SK-N-SH (cell line): ENCODE measurements around the gene OBSCN. TPM values are rescaled to one million over a fixed set of nuclear protein-coding genes. Genes with fewer than 3 reads are reported as not detected.

Experiments used
- CTCF ChIA-PET: fragments of 300-600, 350-600 bp; formaldehyde crosslinking; extraction: SDS; loops from one replicate; lab custom pipeline; 2021; lab: Yijun Ruan, JAX
- POLR2A ChIA-PET: fragments of 350-600 bp; sonication (Branson Sonifier 250); formaldehyde crosslinking; extraction: SDS; loops from one replicate; lab custom pipeline; 2020; ENCODE audit warnings: antibody characterized with exemption, inconsistent platforms; lab: Yijun Ruan, JAX
- DNase-seq: peaks from one replicate; pipeline ENCODE4 v3.0.0; 2012
- H2AFZ ChIP-seq: fragments of 200-600 bp; sonication (generic); 2 replicates; pipeline ENCODE4 v1.8.1; 2016; ENCODE audit warnings: antibody characterized with exemption, mild to moderate bottlenecking, low read depth
- H3F3A ChIP-seq: fragments of 200-600 bp; sonication (generic); replicated peaks from 2 replicates; pipeline ENCODE3; 2016; ENCODE audit warnings: antibody characterized with exemption, mild to moderate bottlenecking; ENCODE audit not compliant: insufficient read depth
- H3K27ac ChIP-seq, 2 experiments: fragments of 200-500 bp in 1 of 2; fragments of 200-600 bp in 1 of 2; sonication (Bioruptor generic) in 1 of 2; sonication (generic), shearing (Covaris generic) in 1 of 2; 2 replicates each; pipeline versions ENCODE4 v1.5.1 to v1.6.1; 2014 to 2016; ENCODE audit warnings: low read depth in 2 of 2, inconsistent platforms in 1 of 2, low read length in 1 of 2, mild to moderate bottlenecking in 1 of 2, mixed read lengths in 1 of 2
- H3K27me3 ChIP-seq: fragments of 200-600 bp; sonication (generic), shearing (Covaris generic); 2 replicates; pipeline ENCODE4 v1.6.1; 2016; ENCODE audit warnings: mixed run types; ENCODE audit not compliant: insufficient read depth
- H3K36me3 ChIP-seq, 2 experiments: fragments of 200-500 bp in 1 of 2; fragments of 200-600 bp in 1 of 2; sonication (Bioruptor generic) in 1 of 2; sonication (generic) in 1 of 2; replicated peaks in 1 of 2; 2 replicates each; pipeline versions ENCODE3 to v1.5.1; 2014 to 2016; ENCODE audit warnings: low read length in 1 of 2, mild to moderate bottlenecking in 1 of 2; ENCODE audit not compliant: insufficient read depth in 2 of 2, control insufficient read depth in 1 of 2
- H3K4me1 ChIP-seq, 2 experiments: fragments of 200-500 bp in 1 of 2; fragments of 200-600 bp in 1 of 2; sonication (Bioruptor generic) in 1 of 2; sonication (generic), shearing (Covaris generic) in 1 of 2; 2 replicates each; pipeline versions ENCODE4 v1.5.1 to v1.6.1; 2014 to 2016; ENCODE audit warnings: low read depth in 1 of 2, low read length in 1 of 2, mixed run types in 1 of 2; ENCODE audit not compliant: insufficient read depth in 2 of 2, control insufficient read depth in 1 of 2
- H3K4me2 ChIP-seq: fragments of 200-600 bp; sonication (generic), shearing (Covaris generic); 2 replicates; pipeline ENCODE4 v1.6.1; 2017; ENCODE audit warnings: mixed run types
- H3K4me3 ChIP-seq, 2 experiments: fragments of 200-500 bp in 1 of 2; fragments of 200-600 bp in 1 of 2; sonication (Bioruptor generic) in 1 of 2; sonication (generic), shearing (Covaris generic) in 1 of 2; 2 replicates each; pipeline versions ENCODE4 v1.5.1 to v1.8.1; 2014 to 2016; ENCODE audit warnings: low read depth in 2 of 2, inconsistent platforms in 1 of 2, low read length in 1 of 2, mild to moderate bottlenecking in 1 of 2, mixed read lengths in 1 of 2, moderate library complexity in 1 of 2
- H3K79me2 ChIP-seq: fragments of 200-600 bp; sonication (generic); 2 replicates; pipeline ENCODE4 v1.8.1; 2017; ENCODE audit warnings: mild to moderate bottlenecking; ENCODE audit not compliant: insufficient read depth
- H3K9ac ChIP-seq: fragments of 200-600 bp; sonication (generic); 2 replicates; pipeline ENCODE4 v1.6.1; 2017; ENCODE audit warnings: mixed run types
- H3K9me2 ChIP-seq: fragments of 200-600 bp; sonication (generic); 2 replicates; pipeline ENCODE4 v1.6.1; 2017; ENCODE audit warnings: mixed run types
- H3K9me3 ChIP-seq: fragments of 200-600 bp; sonication (generic); 2 replicates; pipeline ENCODE4 v1.6.1; 2017; ENCODE audit warnings: mixed run types, mild to moderate bottlenecking, moderate library complexity
- H4K20me1 ChIP-seq: fragments of 200-600 bp; sonication (generic); 2 replicates; pipeline ENCODE4 v1.6.1; 2017; ENCODE audit warnings: mild to moderate bottlenecking, mixed run types; ENCODE audit not compliant: insufficient read depth
- CHD2 ChIP-seq: fragments of 150-350 bp; IDR thresholded peaks from 2 replicates; pipeline ENCODE4 v1.6.1; 2018; ENCODE audit warnings: low read length; ENCODE audit not compliant: partially characterized antibody
- ELF1 ChIP-seq: IDR thresholded peaks from 2 replicates; pipeline ENCODE4 v1.4.0; 2012
- FOSL2 ChIP-seq: IDR thresholded peaks from 2 replicates; pipeline ENCODE4 v1.4.0; 2012; ENCODE audit warnings: low read depth, mild to moderate bottlenecking, moderate library complexity, borderline replicate concordance
- GABPA ChIP-seq: IDR thresholded peaks from 2 replicates; pipeline ENCODE4 v1.4.0; 2012; ENCODE audit warnings: low read depth, mild to moderate bottlenecking
- GATA2 ChIP-seq: sonication (generic); formaldehyde crosslinking; IDR thresholded peaks from 2 replicates; pipeline ENCODE4 v1.5.0; 2020; ENCODE audit warnings: mild to moderate bottlenecking, missing genetic modification reagents
- IRF3 ChIP-seq: fragments of 150-350 bp; IDR thresholded peaks from 2 replicates; pipeline ENCODE4 v1.6.1; 2016; ENCODE audit warnings: mild to moderate bottlenecking, low read depth, low read length
- JUND ChIP-seq: IDR thresholded peaks from 2 replicates; pipeline ENCODE4 v1.4.0; 2012
- RCOR1 ChIP-seq: fragments of 150-350 bp; IDR thresholded peaks from 2 replicates; pipeline ENCODE4 v1.6.1; 2017; ENCODE audit warnings: antibody characterized with exemption, low read length
- REST ChIP-seq: IDR thresholded peaks from 2 replicates; pipeline ENCODE4 v1.6.1; 2012; ENCODE audit warnings: mild to moderate bottlenecking, low read depth, low read length, moderate library complexity
- RFX5 ChIP-seq: IDR thresholded peaks from 2 replicates; pipeline ENCODE4 v1.6.1; 2012; ENCODE audit warnings: mild to moderate bottlenecking, improper control_type of control experiment, low read length
- RXRA ChIP-seq: IDR thresholded peaks from 2 replicates; pipeline ENCODE4 v1.4.0; 2012; ENCODE audit warnings: low read depth, mild to moderate bottlenecking, borderline replicate concordance
- TAF1 ChIP-seq: IDR thresholded peaks from 2 replicates; pipeline ENCODE4 v1.6.1; 2012; ENCODE audit warnings: low read depth, mild to moderate bottlenecking, low read length, moderate library complexity, borderline replicate concordance
- TCF12 ChIP-seq: IDR thresholded peaks from 2 replicates; pipeline ENCODE4 v1.4.0; 2012
- YY1 ChIP-seq: IDR thresholded peaks from 2 replicates; pipeline ENCODE4 v1.4.0; 2012; ENCODE audit warnings: low read depth, mild to moderate bottlenecking
- ZBTB33 ChIP-seq: IDR thresholded peaks from 2 replicates; pipeline ENCODE4 v1.4.0; 2012; ENCODE audit warnings: low read depth, borderline replicate concordance
- WGBS: methylation state at CpG from one replicate; pipeline ENCODE4 v1.1.6; 2017; ENCODE audit warnings: low lambda C conversion rate; 5-methylcytosine and 5-hydroxymethylcytosine counted together
- polyA plus RNA-seq, 3 experiments: library from polyadenylated mRNA; depleted of rRNA; stranded (reverse); fragments of >200 nt; gene quantifications; 2 replicates each; pipeline ENCODE4 v1.2.3, GENCODE V29; 2012

Gene OBSCN
- polyA plus RNA-seq, 1 of the 3 experiments (the other 2 are of a cell fraction): 4.0 TPM

GRCh38 chr1:228417483-228418203 is 209.8 kb downstream of the OBSCN start:
- H3K36me3 ChIP-seq: no peaks in the 10 kb centered on the region
- H3K4me2 ChIP-seq: no peak overlapping the region
- no peaks in the 10 kb centered on the region for H3K9me2 ChIP-seq
- no peaks in the 10 kb centered on the region for H4K20me1 ChIP-seq
- H3F3A ChIP-seq: no peaks in the 10 kb centered on the region
- TF ChIP-seq RCOR1 (no peak), GATA2 (CRISPR knock-in tag) (no peak), GABPA (no peak), ELF1 (no peak), ZBTB33 (no peak), TAF1 (no peak), FOSL2 (no peak), IRF3 (no peak), TCF12 (no peak), RFX5 (no peak), YY1 (no peak), JUND (no peak), RXRA (no peak), CHD2 (no peak), REST (no peak)
- DNase-seq: no peak
- H2AFZ ChIP-seq: no peak overlapping the region
- H3K4me1 ChIP-seq: peaks cover 0 to 11% of the 10 kb centered on the region in 2 experiments; a peak in 2 of 4 replicates
- POLR2A ChIA-PET: no interaction called here
- CTCF ChIA-PET: no interaction called here
- WGBS: 90% methylated on average over 5 of the region's 7 CpGs
- no peak overlapping the region for H3K9ac ChIP-seq
- no peak overlapping the region for H3K27ac ChIP-seq
- H3K9me3 ChIP-seq: no peaks in the 10 kb centered on the region
- H3K79me2 ChIP-seq: no peaks in the 10 kb centered on the region
- H3K27me3 ChIP-seq: no peaks in the 10 kb centered on the region
- no peak overlapping the region for H3K4me3 ChIP-seq
